ENCODE data around the gene ASIC2. TPM values are rescaled to one million over a fixed set of nuclear protein-coding genes. Genes with fewer than 3 reads are reported as not detected.

Gene ASIC2
- total and polyA plus RNA-seq, 12 donors = 0.29 to 1.5 (median 0.69) TPM

- intact Hi-C loops (cut with DNase I) = no loop called here
- H3K4me1 ChIP-seq (replicated peaks in 1 of 2) = no peaks in the 10 kb centered on the region
- TF ChIP-seq POLR2A (IDR thresholded peaks at IDR 0.05) (no peak), CTCF (IDR thresholded peaks at IDR 0.05) (no peak)
- H3K36me3 ChIP-seq (replicated peaks in 1 of 2) = no peaks in the 10 kb centered on the region
- DNase-seq = no peak
- H3K9me3 ChIP-seq (replicated peaks in 1 of 3) = no peaks in the 10 kb centered on the region
- no peaks in the 10 kb centered on the region for H3K27me3 ChIP-seq
- H3K27ac ChIP-seq = no peak overlapping the region
- H3K4me3 ChIP-seq = no peak overlapping the region
- WGBS, 4 donors = 88 to 100% (median 90%) methylated on average over 1 to 2 of the region's 2 CpGs
Observed at GRCh38 chr17:33057564-33057963, 235.5 kb downstream of the ASIC2 start.

GRCh38 chr17:33056399-33057146 lies 236.5 kb downstream of the ASIC2 start:
- no peaks in the 10 kb centered on the region for H3K9me3 ChIP-seq (replicated peaks in 1 of 3)
- WGBS, 4 donors = 66 to 90% (median 80%) methylated on average over 4 of the region's 4 CpGs
- intact Hi-C loops (cut with DNase I) = no loop called here
- H3K27ac ChIP-seq = no peak overlapping the region
- H3K36me3 ChIP-seq (replicated peaks in 1 of 2) = no peaks in the 10 kb centered on the region
- TF ChIP-seq CTCF (IDR thresholded peaks at IDR 0.05) (no peak), POLR2A (IDR thresholded peaks at IDR 0.05) (no peak)
- H3K4me3 ChIP-seq = no peak overlapping the region
- no peaks in the 10 kb centered on the region for H3K27me3 ChIP-seq
- no peaks in the 10 kb centered on the region for H3K4me1 ChIP-seq (replicated peaks in 1 of 2)
- no peak for DNase-seq

- 75 to 85% (median 79%) methylated on average over 9 of the region's 9 CpGs for WGBS, 4 donors
- Histone ChIP-seq H3K36me3 (replicated peaks in 1 of 2) (no peaks in the 10 kb centered on the region), H3K4me1 (replicated peaks in 1 of 2) (no peaks in the 10 kb centered on the region), H3K27ac (no peak overlapping the region), H3K27me3 (peaks cover under 1% of the 10 kb centered on the region), H3K9me3 (replicated peaks in 1 of 3) (no peaks in the 10 kb centered on the region), H3K4me3 (no peak overlapping the region)
- DNase-seq = no peak
- TF ChIP-seq CTCF (IDR thresholded peaks at IDR 0.05) = no peak
- no peak for TF ChIP-seq POLR2A (IDR thresholded peaks at IDR 0.05)
- intact Hi-C loops (cut with DNase I) = no loop called here
Observed at GRCh38 chr17:33055746-33056145, 237.3 kb downstream of the ASIC2 start.

- Histone ChIP-seq H3K4me3 (no peak overlapping the region), H3K9me3 (replicated peaks in 1 of 3) (no peaks in the 10 kb centered on the region), H3K4me1 (replicated peaks in 1 of 2) (no peaks in the 10 kb centered on the region), H3K27ac (no peak overlapping the region), H3K27me3 (peaks cover 3% of the 10 kb centered on the region), H3K36me3 (replicated peaks in 1 of 2) (no peaks in the 10 kb centered on the region)
- 58 to 69% (median 63%) methylated on average over 9 of the region's 9 CpGs for WGBS, 4 donors
- intact Hi-C loops (cut with DNase I) = no loop called here
- no peak for DNase-seq
- no peak for TF ChIP-seq CTCF (IDR thresholded peaks at IDR 0.05)
- no peak for TF ChIP-seq POLR2A (IDR thresholded peaks at IDR 0.05)
Observed at GRCh38 chr17:33055171-33055611, 237.9 kb downstream of the ASIC2 start.
